SK-N-MC (cell line): Measurements from ENCODE around the gene COL15A1.
A peak's percentile ranks its signal among the peaks of the same experiment; 100 is the strongest.

Source experiments
- DNase-seq: peaks from one replicate; pipeline ENCODE4 v3.0.0-alpha.2; 2011; ENCODE audit warnings: low read depth, low spot score
- H3K27ac ChIP-seq: fragments of 200-600 bp; sonication (generic); 2 replicates; pipeline ENCODE4 v1.5.1; 2016; ENCODE audit warnings: mixed run types
- H3K36me3 ChIP-seq: fragments of 200-600 bp; sonication (generic); 2 replicates; pipeline ENCODE4 v1.6.1; 2017; ENCODE audit warnings: antibody characterized with exemption, low read length, mixed read lengths; ENCODE audit not compliant: insufficient read depth
- H3K4me3 ChIP-seq: fragments of 200-600 bp; sonication (generic); 2 replicates; pipeline ENCODE4 v1.5.1; 2016
- H3K9ac ChIP-seq: fragments of 200-600 bp; sonication (generic); 2 replicates; pipeline ENCODE4 v1.8.0; 2017; ENCODE audit warnings: mixed run types, mixed read lengths; ENCODE audit not compliant: insufficient read length
- H3K9me3 ChIP-seq: fragments of 200-600 bp; sonication (generic); 2 replicates; pipeline ENCODE4 v1.6.1; 2017; ENCODE audit warnings: low read depth, mild to moderate bottlenecking, antibody characterized with exemption, low read length, moderate library complexity, mixed read lengths
- EZH2 ChIP-seq: fragments of 200-600 bp; sonication (generic); IDR thresholded peaks from one replicate; pipeline ENCODE4 v1.6.1; 2017; ENCODE audit warnings: antibody characterized with exemption
- FOXP2 ChIP-seq: optimal IDR thresholded peaks from 2 replicates; pipeline ENCODE3; 2011; ENCODE audit warnings: mild to moderate bottlenecking, moderate library complexity; ENCODE audit not compliant: insufficient read depth; ENCODE audit errors: extremely low read length, control extremely low read depth
- POLR2AphosphoS5 ChIP-seq: IDR thresholded peaks from 2 replicates; pipeline ENCODE4 v1.6.1; 2012; ENCODE audit warnings: mild to moderate bottlenecking, low read depth, low read length, borderline replicate concordance

COL15A1 gene

GRCh38 chr9:99011161-99011709, 67.5 kb downstream of the COL15A1 start:
- peaks cover 3% of the 10 kb centered on the region; the same call in 1 of the 2 replicates for H3K9me3 ChIP-seq
- H3K9ac ChIP-seq, result no peak overlapping the region
- no peak overlapping the region for H3K4me3 ChIP-seq
- peak; percentile 5 for DNase-seq
- TF ChIP-seq FOXP2, result no peak
- no peak for TF ChIP-seq EZH2
- no peak for TF ChIP-seq POLR2AphosphoS5
- no peak overlapping the region for H3K27ac ChIP-seq
- no peaks in the 10 kb centered on the region for H3K36me3 ChIP-seq

- Histone ChIP-seq H3K9ac (no peak overlapping the region), H3K27ac (no peak overlapping the region), H3K9me3 (peaks cover 3% of the 10 kb centered on the region; the same call in 1 of the 2 replicates), H3K36me3 (no peaks in the 10 kb centered on the region), H3K4me3 (no peak overlapping the region)
- no peak for DNase-seq
- TF ChIP-seq EZH2, result no peak
- TF ChIP-seq FOXP2, result no peak
- no peak for TF ChIP-seq POLR2AphosphoS5
Measured at GRCh38 chr9:99012957-99013512, 69.3 kb downstream of the COL15A1 start.

- TF ChIP-seq EZH2 (no peak), POLR2AphosphoS5 (no peak), FOXP2 (no peak)
- Histone ChIP-seq H3K27ac (no peak overlapping the region), H3K36me3 (no peaks in the 10 kb centered on the region), H3K9me3 (peaks cover 3% of the 10 kb centered on the region; the same call in 1 of the 2 replicates), H3K9ac (no peak overlapping the region), H3K4me3 (no peak overlapping the region)
- DNase-seq, result no peak
Measured at GRCh38 chr9:99013550-99013949, 69.8 kb downstream of the COL15A1 start.

- TF ChIP-seq FOXP2, result no peak
- TF ChIP-seq EZH2, result no peak
- no peak for TF ChIP-seq POLR2AphosphoS5
- Histone ChIP-seq H3K9me3 (no peaks in the 10 kb centered on the region; the same call in 1 of the 2 replicates), H3K9ac (no peak overlapping the region), H3K36me3 (no peaks in the 10 kb centered on the region), H3K4me3 (no peak overlapping the region), H3K27ac (no peak overlapping the region)
- DNase-seq, result no peak
Measured at GRCh38 chr9:99015448-99015847, 71.7 kb downstream of the COL15A1 start.

GRCh38 chr9:99015890-99016289, 72.2 kb downstream of the COL15A1 start:
- Histone ChIP-seq H3K4me3 (no peak overlapping the region), H3K27ac (no peak overlapping the region), H3K9me3 (no peaks in the 10 kb centered on the region; the same call in 1 of the 2 replicates), H3K9ac (no peak overlapping the region), H3K36me3 (no peaks in the 10 kb centered on the region)
- no peak for DNase-seq
- TF ChIP-seq FOXP2 (no peak), EZH2 (no peak), POLR2AphosphoS5 (no peak)

- no peak for TF ChIP-seq EZH2
- TF ChIP-seq FOXP2, result no peak
- no peak for TF ChIP-seq POLR2AphosphoS5
- no peak for DNase-seq
- Histone ChIP-seq H3K27ac (no peak overlapping the region), H3K9ac (no peak overlapping the region), H3K4me3 (no peak overlapping the region), H3K9me3 (no peaks in the 10 kb centered on the region), H3K36me3 (no peaks in the 10 kb centered on the region)
Measured at GRCh38 chr9:99016681-99017387, 73.1 kb downstream of the COL15A1 start.

GRCh38 chr9:99018653-99019052, 74.9 kb downstream of the COL15A1 start:
- H3K9me3 ChIP-seq, result no peaks in the 10 kb centered on the region
- H3K4me3 ChIP-seq, result no peak overlapping the region
- no peaks in the 10 kb centered on the region for H3K36me3 ChIP-seq
- H3K27ac ChIP-seq, result no peak overlapping the region
- no peak for DNase-seq
- no peak for TF ChIP-seq FOXP2
- no peak for TF ChIP-seq EZH2
- H3K9ac ChIP-seq, result no peak overlapping the region

- Histone ChIP-seq H3K9me3 (no peaks in the 10 kb centered on the region), H3K4me3 (no peak overlapping the region), H3K27ac (no peak overlapping the region), H3K9ac (no peak overlapping the region), H3K36me3 (no peaks in the 10 kb centered on the region)
- TF ChIP-seq FOXP2, result no peak
- no peak for TF ChIP-seq POLR2AphosphoS5
- DNase-seq, result no peak
Measured at GRCh38 chr9:99019510-99020331, 76.0 kb downstream of the COL15A1 start.
